GM12873 (cell line): ENCODE measurements around the gene LRRC4B.

Experiments used
- TF ChIP-seq, protein P1 (sequence below): IDR thresholded peaks from 2 replicates; pipeline ENCODE4 v1.5.1; 2012; ENCODE audit warnings: low read depth, mild to moderate bottlenecking, moderate library complexity, low read length, control low read depth; ENCODE audit not compliant: insufficient read depth; ENCODE audit errors: missing control alignments

The LRRC4B gene

DNA sequence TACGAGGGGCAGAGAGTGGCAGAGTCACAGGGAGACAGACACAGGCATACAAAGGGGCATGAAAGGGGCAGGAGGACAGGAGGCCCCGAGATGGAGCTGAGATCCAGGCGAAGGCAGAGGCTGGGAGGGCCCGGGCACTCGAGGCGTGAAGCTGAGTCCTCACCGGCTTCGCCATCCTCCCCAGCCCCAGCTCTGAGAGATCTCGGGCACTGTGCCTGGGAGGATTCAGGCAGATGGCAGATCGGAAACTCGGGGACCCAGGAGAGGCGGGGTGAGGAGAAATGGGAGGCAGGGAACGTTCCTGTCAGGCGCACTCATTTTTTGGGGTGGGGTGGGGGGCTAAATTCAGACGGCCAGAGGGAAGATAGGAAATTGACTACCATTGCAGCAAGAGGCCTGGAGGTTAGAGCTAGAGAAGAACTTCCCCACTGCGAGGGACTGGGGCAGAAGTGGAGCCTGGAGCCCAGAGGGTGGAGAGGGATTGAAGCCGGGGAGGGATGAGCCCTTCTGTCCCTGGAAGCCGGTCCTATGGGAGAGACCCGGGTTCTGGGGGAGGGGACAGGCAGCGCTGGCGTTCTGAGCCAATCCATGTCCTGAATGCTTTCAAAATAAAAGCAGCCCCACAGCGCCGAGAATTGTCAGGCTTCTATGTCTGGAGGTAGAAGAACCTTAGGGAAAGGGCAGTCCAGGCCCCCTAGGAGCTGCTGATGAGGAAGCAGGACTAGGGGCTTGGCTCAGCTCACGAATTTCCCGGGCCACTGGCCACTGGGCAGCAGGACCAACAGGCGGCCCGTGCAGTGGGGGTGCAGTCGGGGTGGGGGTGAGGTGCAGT is 12.6 kb downstream of the LRRC4B start:
- TF ChIP-seq, protein P1, sequence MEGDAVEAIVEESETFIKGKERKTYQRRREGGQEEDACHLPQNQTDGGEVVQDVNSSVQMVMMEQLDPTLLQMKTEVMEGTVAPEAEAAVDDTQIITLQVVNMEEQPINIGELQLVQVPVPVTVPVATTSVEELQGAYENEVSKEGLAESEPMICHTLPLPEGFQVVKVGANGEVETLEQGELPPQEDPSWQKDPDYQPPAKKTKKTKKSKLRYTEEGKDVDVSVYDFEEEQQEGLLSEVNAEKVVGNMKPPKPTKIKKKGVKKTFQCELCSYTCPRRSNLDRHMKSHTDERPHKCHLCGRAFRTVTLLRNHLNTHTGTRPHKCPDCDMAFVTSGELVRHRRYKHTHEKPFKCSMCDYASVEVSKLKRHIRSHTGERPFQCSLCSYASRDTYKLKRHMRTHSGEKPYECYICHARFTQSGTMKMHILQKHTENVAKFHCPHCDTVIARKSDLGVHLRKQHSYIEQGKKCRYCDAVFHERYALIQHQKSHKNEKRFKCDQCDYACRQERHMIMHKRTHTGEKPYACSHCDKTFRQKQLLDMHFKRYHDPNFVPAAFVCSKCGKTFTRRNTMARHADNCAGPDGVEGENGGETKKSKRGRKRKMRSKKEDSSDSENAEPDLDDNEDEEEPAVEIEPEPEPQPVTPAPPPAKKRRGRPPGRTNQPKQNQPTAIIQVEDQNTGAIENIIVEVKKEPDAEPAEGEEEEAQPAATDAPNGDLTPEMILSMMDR, result no peak

DNA sequence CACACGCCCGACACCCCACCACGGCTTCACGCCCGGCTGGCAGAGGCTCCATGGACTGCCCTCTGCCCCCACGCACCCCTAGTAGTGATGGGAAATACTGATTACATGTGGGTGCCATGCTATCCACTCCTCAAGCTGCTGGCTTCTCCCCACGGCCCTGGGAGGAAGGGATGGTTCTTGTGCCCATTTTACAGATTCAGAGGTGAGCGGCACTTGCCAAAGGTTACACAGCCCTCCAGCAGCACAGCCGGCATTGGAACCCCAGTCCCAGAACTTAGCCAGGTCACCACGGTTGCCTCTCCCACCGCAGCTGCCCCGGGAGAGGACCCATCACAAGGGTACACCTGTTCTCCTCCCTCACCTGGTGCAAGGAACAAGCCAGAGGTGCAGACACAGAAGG is 13.2 kb downstream of the LRRC4B start:
- TF ChIP-seq, protein P1, result no peak

DNA sequence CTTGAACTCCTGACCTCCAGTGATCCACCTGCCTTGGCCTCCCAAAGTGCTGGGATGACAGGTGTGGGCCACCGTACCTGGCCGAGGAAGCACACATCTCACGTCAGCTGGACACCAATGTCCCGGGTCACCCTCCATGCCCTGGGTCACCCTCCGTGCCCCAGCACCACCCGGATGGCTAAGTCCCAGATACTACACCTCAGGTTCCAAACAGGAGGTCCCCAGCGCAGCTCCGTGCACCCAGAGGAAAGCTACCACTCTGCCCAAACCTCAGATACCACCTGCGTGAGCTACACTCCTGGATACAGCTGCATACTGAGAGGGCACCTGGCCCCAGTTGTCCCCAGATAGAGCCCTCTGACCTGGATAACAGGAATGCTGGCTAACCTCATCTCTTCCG is 14.0 kb downstream of the LRRC4B start:
- TF ChIP-seq, protein P1, result no peak

DNA sequence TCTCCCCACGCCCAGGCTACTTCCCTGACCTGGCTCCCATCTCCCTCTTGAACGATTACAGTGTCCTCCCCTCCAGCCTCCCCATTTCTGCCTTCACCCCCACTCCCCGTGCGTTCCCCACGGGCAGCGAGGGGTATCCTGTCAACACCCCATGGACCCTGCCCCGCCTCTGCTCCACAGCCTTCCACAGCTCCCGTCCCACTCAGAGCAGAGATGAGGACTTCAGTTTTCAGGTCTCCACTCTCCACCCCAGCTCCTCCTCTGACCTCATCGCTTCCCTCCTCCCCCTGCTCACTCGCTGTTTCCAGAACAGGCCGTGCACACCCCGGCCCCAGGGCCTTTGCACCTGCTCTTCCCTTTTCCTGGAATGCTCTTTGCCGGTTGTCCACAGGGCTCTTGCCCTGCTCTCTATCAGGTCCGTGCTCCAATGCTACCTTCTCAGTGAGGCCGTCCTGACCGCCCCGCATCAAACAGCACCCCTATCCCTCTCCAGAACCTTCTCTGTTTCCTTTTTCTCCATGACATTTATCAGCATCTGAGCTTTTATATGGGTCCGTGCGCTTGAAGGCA is 15.0 kb downstream of the LRRC4B start:
- TF ChIP-seq, protein P1, result no peak

DNA sequence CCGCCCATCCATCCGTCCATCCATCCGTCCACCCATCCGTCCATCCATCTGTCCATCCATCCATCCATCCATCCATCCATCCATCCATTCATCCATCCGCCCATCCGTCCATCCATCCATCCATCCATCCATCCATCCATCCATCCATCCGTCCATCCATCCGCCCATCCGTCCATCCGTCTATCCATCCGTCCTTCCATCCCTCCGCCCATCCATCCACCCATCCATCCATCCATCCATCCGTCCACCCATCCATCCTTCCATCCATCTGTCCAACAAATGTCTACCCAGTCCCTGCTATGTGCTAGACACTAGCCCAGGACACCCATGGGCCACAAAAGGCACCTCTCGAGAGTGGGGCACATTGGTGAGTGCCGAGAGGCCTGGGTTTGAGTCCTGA is 15.7 kb downstream of the LRRC4B start:
- TF ChIP-seq, protein P1, result no peak

DNA sequence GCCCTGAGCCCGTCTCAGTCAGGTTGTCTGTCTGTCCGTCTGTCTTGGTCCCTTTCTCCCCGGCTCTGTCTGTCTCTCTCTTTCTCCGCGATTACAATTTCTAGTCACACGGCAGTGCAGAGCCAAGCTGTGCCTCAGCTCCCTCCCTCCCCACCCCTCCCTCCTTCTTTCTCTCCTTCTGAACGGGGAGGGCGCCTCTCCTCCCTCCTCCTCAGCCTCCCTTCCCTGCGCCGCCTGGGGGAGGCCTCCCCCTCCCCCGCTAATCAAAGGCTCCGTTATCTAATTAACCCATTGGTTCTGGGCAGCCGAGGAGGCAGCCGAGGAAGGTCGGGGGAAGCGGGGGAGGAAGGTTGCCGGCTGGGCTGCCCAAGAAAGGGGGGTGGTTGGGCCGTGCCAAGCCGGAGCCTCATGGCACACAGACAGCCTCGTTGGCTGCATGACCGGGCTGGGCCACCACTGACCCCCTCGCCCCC is 16.5 kb downstream of the LRRC4B start:
- TF ChIP-seq, protein P1, result no peak

DNA sequence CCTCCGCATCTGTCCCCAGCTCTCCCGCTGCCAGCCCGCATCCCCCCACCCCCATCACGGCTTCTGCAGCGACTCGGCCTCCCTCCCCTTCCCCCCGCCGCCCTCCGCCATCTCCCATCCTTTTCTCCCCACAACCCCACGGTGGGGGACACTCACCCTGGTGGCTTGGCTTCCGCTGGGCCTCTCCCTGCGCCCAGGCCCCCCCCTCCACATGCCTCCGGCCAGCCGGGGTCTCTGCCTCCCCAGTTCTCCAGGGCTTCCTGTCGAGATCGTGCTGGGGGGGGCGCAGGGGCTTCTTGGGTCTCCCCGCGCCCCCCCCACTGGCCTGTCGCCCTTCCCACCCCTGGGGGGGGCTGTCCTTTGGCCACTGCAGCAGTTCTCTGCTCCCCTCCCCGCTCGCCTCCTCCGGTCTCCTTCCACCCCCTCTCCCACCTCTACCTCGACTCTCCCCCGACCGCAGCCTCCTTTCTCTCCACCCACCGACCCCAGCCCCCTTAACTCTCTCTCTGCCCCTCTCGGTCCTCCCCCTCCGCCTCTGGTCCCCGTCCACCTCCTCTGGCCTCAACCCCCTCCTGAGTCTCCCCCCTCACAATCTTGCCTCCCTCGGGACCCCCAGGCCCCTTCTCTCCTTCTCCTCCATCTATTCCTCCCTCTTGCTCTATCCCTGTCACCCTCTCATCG is 17.1 kb downstream of the LRRC4B start:
- TF ChIP-seq, protein P1, result no peak
